ENCODE data around the gene AUTS2.

Gene AUTS2

GRCh38 chr7:70834424-70834823 lies 1236.1 kb downstream of the AUTS2 start:
- DNase-seq (ENCODE audit: low spot score), result no peak

DNA sequence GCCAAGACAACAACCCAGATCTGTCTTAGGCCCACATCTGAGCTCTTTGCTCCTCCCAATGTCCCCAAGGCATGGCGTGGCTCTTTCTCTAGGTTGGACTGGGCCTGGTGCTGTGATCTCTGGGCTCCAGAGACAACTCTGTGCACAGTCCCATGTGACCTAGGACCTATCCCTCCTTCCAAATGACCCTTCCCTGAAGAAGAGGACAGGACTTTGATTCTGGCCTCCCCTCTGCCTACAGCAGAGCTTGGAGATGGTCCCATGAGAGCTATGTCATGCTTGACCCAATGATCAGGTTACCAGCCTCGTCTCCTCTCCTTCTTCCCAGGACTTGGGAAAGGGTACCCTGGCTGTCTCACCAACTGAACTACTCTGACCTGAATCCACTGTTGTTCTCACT lies 1237.4 kb downstream of the AUTS2 start:
- DNase-seq (ENCODE audit: low spot score), result no peak

GRCh38 chr7:70836279-70836678 lies 1238.0 kb downstream of the AUTS2 start:
- DNase-seq (ENCODE audit: low spot score), result no peak

- no peak for DNase-seq (ENCODE audit: low spot score)
Observed at GRCh38 chr7:70836946-70837345, 1238.7 kb downstream of the AUTS2 start.

DNA sequence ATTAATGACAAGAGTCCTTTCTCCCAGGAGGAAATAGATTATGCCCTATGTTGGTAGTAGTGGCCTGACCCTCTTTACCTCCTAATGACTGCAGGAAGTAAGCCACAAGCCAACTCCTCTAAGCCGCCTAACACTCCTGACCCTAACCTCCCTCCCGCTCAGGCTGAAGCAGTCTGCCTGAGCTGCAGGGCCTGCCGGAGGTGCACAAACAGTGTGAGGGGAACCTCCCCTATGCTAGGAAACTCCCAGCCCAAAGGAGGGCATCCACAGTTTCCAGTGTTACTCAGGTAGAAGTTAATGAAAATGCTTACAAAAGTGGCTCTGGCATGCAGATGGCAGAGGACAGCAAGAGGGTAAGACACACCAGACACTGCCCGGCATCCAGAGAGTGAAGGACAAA lies 1239.3 kb downstream of the AUTS2 start:
- no peak for DNase-seq (ENCODE audit: low spot score)

- no peak for DNase-seq (ENCODE audit: low spot score)
Observed at GRCh38 chr7:70838292-70838907, 1240.1 kb downstream of the AUTS2 start.
